AG10803 (cell line): ENCODE data around the gene CCDC154.

ENCODE experiments used
- DNase-seq: peaks from one replicate; pipeline ENCODE4 v3.0.0; 2010; ENCODE audit warnings: low read depth
- H3K4me3 ChIP-seq: 2 replicates; pipeline ENCODE4 v1.5.1; 2011; ENCODE audit warnings: mild to moderate bottlenecking, low read length, control low read depth
- TF ChIP-seq, protein P1 (sequence below): conservative IDR thresholded peaks from 2 replicates; pipeline ENCODE4 v1.5.1; 2011; ENCODE audit warnings: mild to moderate bottlenecking, low read length, control low read depth, inconsistent platforms

CCDC154 gene

DNA sequence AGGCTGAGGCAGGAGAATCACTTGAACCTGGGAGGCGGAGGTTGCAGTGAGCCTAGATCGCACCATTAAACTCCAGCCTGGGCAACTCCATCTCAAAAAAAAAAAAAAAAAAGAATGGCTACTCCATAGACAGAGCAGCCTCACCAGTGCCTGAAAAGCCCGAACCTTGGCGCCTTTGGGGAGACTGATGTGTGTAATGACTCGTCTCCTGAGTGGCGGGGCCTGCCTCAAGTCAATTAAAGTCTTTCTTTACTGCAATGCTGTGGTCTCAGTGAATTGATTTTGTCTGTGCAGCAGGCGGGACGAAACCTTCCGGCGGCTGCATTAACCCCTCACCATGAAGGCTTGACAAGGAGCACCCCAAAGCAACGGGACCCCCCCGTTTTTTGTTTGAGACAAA is 20.3 kb downstream of the CCDC154 start:
- TF ChIP-seq, protein P1, sequence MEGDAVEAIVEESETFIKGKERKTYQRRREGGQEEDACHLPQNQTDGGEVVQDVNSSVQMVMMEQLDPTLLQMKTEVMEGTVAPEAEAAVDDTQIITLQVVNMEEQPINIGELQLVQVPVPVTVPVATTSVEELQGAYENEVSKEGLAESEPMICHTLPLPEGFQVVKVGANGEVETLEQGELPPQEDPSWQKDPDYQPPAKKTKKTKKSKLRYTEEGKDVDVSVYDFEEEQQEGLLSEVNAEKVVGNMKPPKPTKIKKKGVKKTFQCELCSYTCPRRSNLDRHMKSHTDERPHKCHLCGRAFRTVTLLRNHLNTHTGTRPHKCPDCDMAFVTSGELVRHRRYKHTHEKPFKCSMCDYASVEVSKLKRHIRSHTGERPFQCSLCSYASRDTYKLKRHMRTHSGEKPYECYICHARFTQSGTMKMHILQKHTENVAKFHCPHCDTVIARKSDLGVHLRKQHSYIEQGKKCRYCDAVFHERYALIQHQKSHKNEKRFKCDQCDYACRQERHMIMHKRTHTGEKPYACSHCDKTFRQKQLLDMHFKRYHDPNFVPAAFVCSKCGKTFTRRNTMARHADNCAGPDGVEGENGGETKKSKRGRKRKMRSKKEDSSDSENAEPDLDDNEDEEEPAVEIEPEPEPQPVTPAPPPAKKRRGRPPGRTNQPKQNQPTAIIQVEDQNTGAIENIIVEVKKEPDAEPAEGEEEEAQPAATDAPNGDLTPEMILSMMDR: no peak
- no peak overlapping the region for H3K4me3 ChIP-seq
- no peak for DNase-seq

GRCh38 chr16:1422076-1422475 is 22.3 kb downstream of the CCDC154 start:
- H3K4me3 ChIP-seq: no peak overlapping the region
- TF ChIP-seq, protein P1: no peak
- no peak for DNase-seq

- peak overlapping the region; percentile 98 for H3K4me3 ChIP-seq
- TF ChIP-seq, protein P1: no peak
- no peak for DNase-seq
Observed at GRCh38 chr16:1420111-1420539, 24.2 kb downstream of the CCDC154 start.

DNA sequence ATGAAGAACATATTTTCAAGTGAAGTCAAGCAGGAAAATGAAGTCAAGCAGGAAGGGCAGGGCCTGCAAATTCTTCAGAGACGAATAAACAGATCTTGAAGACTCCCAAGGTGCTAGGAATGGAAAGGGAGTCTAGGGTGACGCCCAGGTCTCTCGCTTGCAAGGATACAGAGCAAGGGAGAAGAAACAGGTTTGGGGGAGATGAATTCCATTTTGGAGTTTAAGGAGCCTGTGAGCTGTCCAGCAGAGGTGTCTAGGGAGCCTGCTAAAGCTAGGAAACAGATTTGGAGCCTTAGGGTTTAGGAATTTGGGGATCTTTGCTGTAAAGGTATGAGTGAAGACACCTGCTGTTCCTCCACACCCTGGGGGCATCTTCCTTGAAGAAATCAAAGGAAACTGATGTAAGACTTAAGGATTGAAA is 27.8 kb downstream of the CCDC154 start:
- TF ChIP-seq, protein P1: no peak
- H3K4me3 ChIP-seq: no peak overlapping the region

GRCh38 chr16:1414532-1415260 is 29.7 kb downstream of the CCDC154 start, which contains the start of gene UNKL:
Gene UNKL, minus strand, starts transcription at chr16:1414704. Its CDS starts 13 bp downstream, at chr16:1414691.
- H3K4me3 ChIP-seq: peak within 1 kb of the TSS; percentile 77
- DNase-seq: peak; percentile 52
- TF ChIP-seq, protein P1: no peak

More for the DNA sequence above, 27.8 kb downstream of the CCDC154 start:
- no peak for DNase-seq

DNA sequence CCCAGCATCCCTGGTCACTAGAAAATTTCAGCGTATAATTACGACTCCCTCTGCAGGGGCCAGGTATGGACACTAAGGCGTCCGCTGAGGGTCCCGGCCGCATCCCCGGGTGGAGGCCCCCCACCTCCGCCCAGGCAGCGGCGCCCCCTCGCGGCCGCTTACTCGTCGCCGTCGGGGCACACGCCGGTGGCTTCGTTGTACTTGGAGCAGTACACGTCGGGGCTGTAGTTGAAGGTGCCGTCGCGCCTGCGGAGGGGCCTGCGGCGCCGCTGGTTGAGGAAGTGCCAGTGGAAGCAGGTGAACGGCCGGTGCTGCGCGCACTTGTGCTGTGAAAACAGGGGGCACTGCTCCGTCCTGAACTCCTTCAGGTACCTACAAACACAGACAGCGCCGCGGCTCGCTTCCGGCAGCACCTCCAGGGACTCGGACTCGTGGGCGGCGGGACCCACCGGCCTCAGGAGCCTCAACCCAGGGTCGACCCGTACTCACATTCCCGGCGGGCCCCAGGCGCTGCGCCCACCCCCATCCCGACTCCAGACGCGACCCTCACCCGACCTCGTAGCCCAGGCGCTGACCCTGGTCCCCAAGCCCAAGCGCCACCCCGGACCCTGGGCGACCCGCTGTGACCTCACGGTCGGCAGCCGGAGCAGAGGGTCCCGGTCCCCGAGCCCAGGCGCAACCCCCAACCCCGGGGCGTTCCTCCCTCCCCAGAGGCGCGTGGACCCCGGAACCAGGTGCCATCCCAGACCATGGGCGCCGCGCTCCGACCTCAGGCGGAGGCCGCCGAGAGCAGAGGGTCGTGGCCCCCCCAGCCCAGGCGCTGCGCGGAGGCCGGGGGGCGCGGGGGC is 30.4 kb downstream of the CCDC154 start:
- TF ChIP-seq, protein P1: peak; percentile 50
- peak; percentile 47 for DNase-seq
- H3K4me3 ChIP-seq: peak overlapping the region; percentile 77
